Stimulated activated CD4-positive, alpha-beta T cell treated with anti-CD3 and anti-CD28 coated beads, Interleukin-1b, Interleukin-23, amount 100 ng/mL, for 48 hours (primary cell): ENCODE results near the gene R3HDM4.
"Not testable (repeated sequence)": the region's sequence is repeated elsewhere in the genome, so short reads cannot be mapped to it uniquely, and the experiment has no call there.

ENCODE experiments used
- DNase-seq: peaks from one replicate; pipeline ENCODE4 v3.0.0-alpha.2; 2020

The R3HDM4 gene

GRCh38 chr19:853614-854220 lies 59.3 kb downstream of the R3HDM4 start:
- not testable (repeated sequence) for DNase-seq

- no peak for DNase-seq
These were observed 59.9 kb downstream of the R3HDM4 start for GRCh38 chr19:853014-853585.

GRCh38 chr19:852136-853013 lies 60.6 kb downstream of the R3HDM4 start, which contains the start of gene ELANE:
ELANE (plus strand) TSS chr19:852303; CDS start chr19:852329, 26 bp downstream.
- no peak for DNase-seq

GRCh38 chr19:850979-851335 lies 62.1 kb downstream of the R3HDM4 start:
- DNase-seq, result no peak

GRCh38 chr19:850221-850978 lies 62.6 kb downstream of the R3HDM4 start:
- DNase-seq, result no peak

- not testable (repeated sequence) for DNase-seq
These were observed 63.8 kb downstream of the R3HDM4 start for GRCh38 chr19:849195-849594.

GRCh38 chr19:848386-848921 lies 64.6 kb downstream of the R3HDM4 start:
- no peak for DNase-seq
